SH-SY5Y (cell line): ENCODE results near the gene INPP4A.

Experiments used
- GATA2 ChIP-seq: IDR thresholded peaks from 2 replicates; pipeline ENCODE4 v1.6.1; 2011; ENCODE audit warnings: mild to moderate bottlenecking, low read depth, low read length
- GATA3 ChIP-seq: IDR thresholded peaks from 2 replicates; pipeline ENCODE4 v1.6.1; 2011; ENCODE audit warnings: low read depth, mild to moderate bottlenecking, low read length, moderate library complexity

INPP4A gene

GRCh38 chr2:98426771-98427170, 17.9 kb upstream of the INPP4A start:
- TF ChIP-seq GATA3 (no peak), GATA2 (no peak)

- TF ChIP-seq GATA2 (no peak), GATA3 (no peak)
Observed at GRCh38 chr2:98432145-98432544, 12.5 kb upstream of the INPP4A start.

- TF ChIP-seq GATA2, result no peak
Observed at GRCh38 chr2:98433363-98433964, 11.2 kb upstream of the INPP4A start.

GRCh38 chr2:98434492-98434891, 10.2 kb upstream of the INPP4A start:
- TF ChIP-seq GATA2 (no peak), GATA3 (no peak)

- TF ChIP-seq GATA2, result no peak
- no peak for TF ChIP-seq GATA3
Observed at GRCh38 chr2:98436734-98437133, 7.9 kb upstream of the INPP4A start.

- no peak for TF ChIP-seq GATA3
- TF ChIP-seq GATA2, result no peak
Observed at GRCh38 chr2:98438190-98439133, 6.2 kb upstream of the INPP4A start.

- TF ChIP-seq GATA3 (no peak), GATA2 (no peak)
Observed at GRCh38 chr2:98441706-98442450, 2.8 kb upstream of the INPP4A start.

GRCh38 chr2:98442488-98442887, 2.2 kb upstream of the INPP4A start:
- TF ChIP-seq GATA3 (no peak), GATA2 (no peak)

- TF ChIP-seq GATA3, result no peak
- no peak for TF ChIP-seq GATA2
Observed at GRCh38 chr2:98445177-98445682, 572 bp downstream of the INPP4A start.

- TF ChIP-seq GATA3 (no peak), GATA2 (no peak)
Observed at GRCh38 chr2:98445683-98446581, 1.3 kb downstream of the INPP4A start.

GRCh38 chr2:98446850-98447249, 2.2 kb downstream of the INPP4A start:
- TF ChIP-seq GATA3 (no peak), GATA2 (no peak)

GRCh38 chr2:98448441-98449145, 3.9 kb downstream of the INPP4A start:
- TF ChIP-seq GATA3 (no peak), GATA2 (no peak)
